PFSK-1 (cell line): Measurements from ENCODE around the gene SLX1A.

ENCODE experiments used
- FOXP2 ChIP-seq: optimal IDR thresholded peaks from 2 replicates; pipeline ENCODE3; 2011; ENCODE audit warnings: borderline replicate concordance, control low read depth, inconsistent platforms; ENCODE audit not compliant: insufficient read depth; ENCODE audit errors: extremely low read length, extremely low read depth
- POLR2AphosphoS5 ChIP-seq: IDR thresholded peaks from 2 replicates; pipeline ENCODE4 v1.6.1; 2012; ENCODE audit warnings: low read depth, mild to moderate bottlenecking, control low read depth, low read length, moderate library complexity
- REST ChIP-seq, 2 experiments: IDR thresholded peaks; 2 replicates each; pipeline versions ENCODE4 v1.6.1 to v1.8.0; 2011 to 2012; ENCODE audit warnings: low read depth in 2 of 2, low read length in 2 of 2, control low read depth in 1 of 2, inconsistent platforms in 1 of 2, mild to moderate bottlenecking in 1 of 2, moderate library complexity in 1 of 2; ENCODE audit not compliant: insufficient read depth in 1 of 2
- SIN3A ChIP-seq: IDR thresholded peaks from 2 replicates; pipeline ENCODE4 v1.6.1; 2012; ENCODE audit warnings: mild to moderate bottlenecking, low read length, moderate library complexity, borderline replicate concordance; ENCODE audit not compliant: insufficient read depth
- TAF1 ChIP-seq: IDR thresholded peaks from 2 replicates; pipeline ENCODE4 v1.6.1; 2012; ENCODE audit warnings: low read length, control low read depth, borderline replicate concordance; ENCODE audit not compliant: insufficient read depth

- TF ChIP-seq FOXP2 (no peak), POLR2AphosphoS5 (no peak), SIN3A (no peak), REST (IDR thresholded peaks at IDR 0.05; ENCODE audit: insufficient read depth in 1 of 2, low read depth in 2 of 2, low read length in 2 of 2) (no peak), TAF1 (no peak)
These were observed 5.6 kb upstream of the SLX1A start for GRCh38 chr16:30187971-30188561.
